Measurements from ENCODE around the gene ZNF862. TPM values are rescaled to one million over a fixed set of nuclear protein-coding genes. Genes with fewer than 3 reads are reported as not detected.

Gene ZNF862
- total and polyA plus RNA-seq, 2 donors (not counting 1 experiment from before 2014, with no cell fraction given): 24.1 to 33.0 TPM

DNA sequence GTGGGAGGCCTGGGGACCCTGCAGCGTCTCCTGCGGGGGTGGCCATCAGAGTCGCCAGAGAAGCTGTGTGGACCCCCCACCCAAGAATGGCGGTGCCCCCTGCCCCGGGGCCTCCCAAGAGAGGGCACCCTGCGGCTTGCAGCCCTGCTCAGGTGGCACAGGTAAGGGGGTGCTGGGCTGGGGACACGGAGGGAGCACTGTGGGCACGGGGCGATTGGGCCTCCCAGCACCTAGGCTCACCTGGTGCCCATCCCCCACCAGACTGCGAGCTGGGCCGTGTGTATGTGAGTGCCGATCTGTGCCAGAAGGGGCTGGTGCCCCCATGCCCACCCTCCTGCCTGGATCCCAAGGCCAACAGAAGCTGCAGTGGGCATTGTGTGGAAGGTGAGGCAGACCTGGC, 35.2 kb upstream of the ZNF862 start:
- H3K27ac ChIP-seq (ENCODE audit: low read length in 2 of 2): no peak overlapping the region
- no peak overlapping the region for H3K4me3 ChIP-seq (ENCODE audit: control extremely low read depth in 1 of 5, extremely low read depth in 1 of 5, insufficient read depth in 1 of 5, low read depth in 2 of 5, low read length in 4 of 5)
- no peaks in the 10 kb centered on the region for H3K36me3 ChIP-seq (replicated peaks in 1 of 2; ENCODE audit: control extremely low read depth in 1 of 2, control insufficient read depth in 1 of 2, extremely low read depth in 1 of 2, insufficient read depth in 2 of 2, low read length in 1 of 2)
- no peak overlapping the region for H3K9ac ChIP-seq (ENCODE audit: low read length)
- no peak overlapping the region for H3K4me3 Mint-ChIP-seq
- CTCF ChIA-PET: no interaction called here
- no peaks in the 10 kb centered on the region for H3K27me3 ChIP-seq (replicated peaks in 1 of 4; ENCODE audit: control extremely low read depth in 1 of 4, control insufficient read depth in 3 of 4, insufficient read depth in 4 of 4, low read length in 3 of 4)
- no peaks in the 10 kb centered on the region for H3K4me1 Mint-ChIP-seq
- H3K4me1 ChIP-seq (ENCODE audit: control insufficient read depth in 2 of 2, insufficient read depth in 2 of 2, low read length in 2 of 2): no peaks in the 10 kb centered on the region
- no peak for TF ChIP-seq CTCF (IDR thresholded peaks at IDR 0.05)
- TF ChIP-seq EZH2 (IDR thresholded peaks at IDR 0.05; ENCODE audit: borderline replicate concordance, insufficient read depth, low read depth, low read length, poor library complexity, severe bottlenecking): no peak
- ATAC-seq (ENCODE audit: low read depth) (no peak), DNase-seq (no peak)
- H3K9me3 Mint-ChIP-seq (ENCODE audit: insufficient read depth): no peaks in the 10 kb centered on the region
- POLR2A ChIA-PET: no interaction called here
- H3K27ac Mint-ChIP-seq: no peak overlapping the region
- WGBS (ENCODE audit: insufficient coverage): 92% methylated on average over 11 of the region's 12 CpGs
- no peaks in the 10 kb centered on the region for H4K20me1 ChIP-seq (ENCODE audit: control insufficient read depth, insufficient read depth, low read length, poor library complexity, severe bottlenecking)
- intact Hi-C loops (cut with micrococcal nuclease): no loop called here
- peaks cover 4% of the 10 kb centered on the region for H3K27me3 Mint-ChIP-seq
- H3K79me2 ChIP-seq (ENCODE audit: control insufficient read depth, insufficient read depth, low read length): no peaks in the 10 kb centered on the region
- no peak overlapping the region for H2AFZ ChIP-seq (ENCODE audit: insufficient read depth, low read depth, low read length, poor library complexity, severe bottlenecking)
- H3K9me3 ChIP-seq (ENCODE audit: control extremely low read depth in 1 of 3, control insufficient read depth in 2 of 3, insufficient read depth in 1 of 3, low read length in 2 of 3): no peaks in the 10 kb centered on the region
- no peak overlapping the region for H3K4me2 ChIP-seq (replicated peaks; ENCODE audit: low read depth, low read length, poor library complexity, severe bottlenecking)

- H3K36me3 ChIP-seq (replicated peaks in 1 of 2; ENCODE audit: control extremely low read depth in 1 of 2, control insufficient read depth in 1 of 2, extremely low read depth in 1 of 2, insufficient read depth in 2 of 2, low read length in 1 of 2): no peaks in the 10 kb centered on the region
- H3K27me3 ChIP-seq (replicated peaks in 1 of 4; ENCODE audit: control extremely low read depth in 1 of 4, control insufficient read depth in 3 of 4, insufficient read depth in 4 of 4, low read length in 3 of 4): no peaks in the 10 kb centered on the region
- intact Hi-C loops (cut with micrococcal nuclease): no loop called here
- no peak overlapping the region for H2AFZ ChIP-seq (ENCODE audit: insufficient read depth, low read depth, low read length, poor library complexity, severe bottlenecking)
- no peak overlapping the region for H3K9ac ChIP-seq (ENCODE audit: low read length)
- H3K4me2 ChIP-seq (replicated peaks; ENCODE audit: low read depth, low read length, poor library complexity, severe bottlenecking): no peak overlapping the region
- no peaks in the 10 kb centered on the region for H3K9me3 ChIP-seq (ENCODE audit: control extremely low read depth in 1 of 3, control insufficient read depth in 2 of 3, insufficient read depth in 1 of 3, low read length in 2 of 3)
- POLR2A ChIA-PET: no interaction called here
- no peak overlapping the region for H3K27ac Mint-ChIP-seq
- WGBS (ENCODE audit: insufficient coverage): 89% methylated on average over 10 of the region's 17 CpGs
- H3K27ac ChIP-seq (ENCODE audit: low read length in 2 of 2): no peak overlapping the region
- H3K4me3 ChIP-seq (ENCODE audit: control extremely low read depth in 1 of 5, extremely low read depth in 1 of 5, insufficient read depth in 1 of 5, low read depth in 2 of 5, low read length in 4 of 5): no peak overlapping the region
- DNase-seq (no peak), ATAC-seq (ENCODE audit: low read depth) (no peak)
- H4K20me1 ChIP-seq (ENCODE audit: control insufficient read depth, insufficient read depth, low read length, poor library complexity, severe bottlenecking): no peaks in the 10 kb centered on the region
- no peak overlapping the region for H3K4me3 Mint-ChIP-seq
- CTCF ChIA-PET: interaction anchor here (0.6 kb wide), 1 partner anchor 1388 kb away, joined by 3 read pairs; no protein-coding TSS in a partner anchor
- H3K4me1 ChIP-seq (ENCODE audit: control insufficient read depth in 2 of 2, insufficient read depth in 2 of 2, low read length in 2 of 2): no peaks in the 10 kb centered on the region
- peaks cover 4% of the 10 kb centered on the region for H3K27me3 Mint-ChIP-seq
- H3K9me3 Mint-ChIP-seq (ENCODE audit: insufficient read depth): no peaks in the 10 kb centered on the region
- no peak for TF ChIP-seq CTCF (IDR thresholded peaks at IDR 0.05)
- no peak for TF ChIP-seq EZH2 (IDR thresholded peaks at IDR 0.05; ENCODE audit: borderline replicate concordance, insufficient read depth, low read depth, low read length, poor library complexity, severe bottlenecking)
- H3K79me2 ChIP-seq (ENCODE audit: control insufficient read depth, insufficient read depth, low read length): no peaks in the 10 kb centered on the region
- H3K4me1 Mint-ChIP-seq: no peaks in the 10 kb centered on the region
These were observed 34.6 kb upstream of the ZNF862 start for GRCh38 chr7:149803551-149804074.
